ENCODE data around the gene ATL2.

DNA sequence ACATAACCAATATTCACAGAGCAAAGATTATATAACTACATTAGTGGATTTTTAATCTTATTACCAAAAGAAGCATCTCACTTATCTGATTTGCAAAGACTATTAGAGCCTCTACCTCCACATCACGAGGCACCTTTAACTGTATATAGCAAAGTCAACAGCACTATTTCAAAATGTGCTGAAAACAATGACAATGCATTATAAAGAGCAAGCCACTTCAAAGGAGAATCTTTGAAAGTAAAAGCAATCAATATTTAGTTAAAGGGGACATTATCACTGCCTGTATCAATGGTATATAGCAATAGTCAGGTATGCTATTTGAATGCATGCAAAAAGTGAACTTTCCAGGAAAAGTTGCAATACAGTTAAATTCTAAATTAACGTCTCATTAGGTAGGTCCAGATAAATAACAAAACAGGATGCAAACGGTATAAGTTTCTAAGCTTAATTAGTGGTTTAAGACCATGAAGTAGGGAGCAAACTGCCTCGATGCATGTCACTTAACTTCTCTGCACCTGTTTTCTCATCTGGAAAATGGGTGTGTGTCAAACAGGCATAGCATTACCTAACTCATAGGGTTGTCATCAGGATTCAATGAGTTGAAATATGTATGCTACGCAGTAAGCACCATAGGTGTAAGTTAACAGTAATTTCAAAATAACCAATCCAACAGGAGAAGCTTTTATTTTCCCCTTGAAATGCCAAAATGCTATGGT is 31.6 kb downstream of the ATL2 start:
- TF ChIP-seq POLR2AphosphoS5 (IDR thresholded peaks at IDR 0.05) = no peak
- TF ChIP-seq, protein P1, sequence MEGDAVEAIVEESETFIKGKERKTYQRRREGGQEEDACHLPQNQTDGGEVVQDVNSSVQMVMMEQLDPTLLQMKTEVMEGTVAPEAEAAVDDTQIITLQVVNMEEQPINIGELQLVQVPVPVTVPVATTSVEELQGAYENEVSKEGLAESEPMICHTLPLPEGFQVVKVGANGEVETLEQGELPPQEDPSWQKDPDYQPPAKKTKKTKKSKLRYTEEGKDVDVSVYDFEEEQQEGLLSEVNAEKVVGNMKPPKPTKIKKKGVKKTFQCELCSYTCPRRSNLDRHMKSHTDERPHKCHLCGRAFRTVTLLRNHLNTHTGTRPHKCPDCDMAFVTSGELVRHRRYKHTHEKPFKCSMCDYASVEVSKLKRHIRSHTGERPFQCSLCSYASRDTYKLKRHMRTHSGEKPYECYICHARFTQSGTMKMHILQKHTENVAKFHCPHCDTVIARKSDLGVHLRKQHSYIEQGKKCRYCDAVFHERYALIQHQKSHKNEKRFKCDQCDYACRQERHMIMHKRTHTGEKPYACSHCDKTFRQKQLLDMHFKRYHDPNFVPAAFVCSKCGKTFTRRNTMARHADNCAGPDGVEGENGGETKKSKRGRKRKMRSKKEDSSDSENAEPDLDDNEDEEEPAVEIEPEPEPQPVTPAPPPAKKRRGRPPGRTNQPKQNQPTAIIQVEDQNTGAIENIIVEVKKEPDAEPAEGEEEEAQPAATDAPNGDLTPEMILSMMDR (IDR thresholded peaks at IDR 0.05) = no peak

Data from prostate gland (tissue), 2 donors.